KBM-7 (cell line): ENCODE data around the gene CHKB.

Experiments
- DNase-seq: peaks from one replicate; pipeline ENCODE4 v3.0.0-alpha.2; 2015
- in situ Hi-C: fragments of 300-500 bp; cut with MboI; formaldehyde crosslinking; loops from 2 replicates; pipeline ENCODE4 v1.14.3; 2020; ENCODE audit warnings: low sequenced_read_pairs, low pct_unique_long_range_greater_than_20kb, mixed read lengths

The CHKB gene

DNA sequence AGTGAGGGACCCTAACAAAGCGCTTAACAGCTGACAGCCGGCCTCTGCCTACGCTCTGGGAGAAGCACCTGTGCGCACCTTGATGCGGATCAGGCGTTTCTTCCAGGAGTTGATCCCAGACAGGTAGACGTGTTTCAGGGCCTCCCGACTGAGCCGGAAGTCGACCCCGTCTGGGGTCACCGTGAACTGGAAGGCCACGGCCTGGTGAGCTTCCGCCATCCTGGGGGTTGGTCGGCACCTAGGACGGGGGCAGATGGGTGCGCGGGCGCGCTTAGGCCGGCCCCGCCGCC, 5.0 kb downstream of the CHKB start:
- no peak for DNase-seq
- in situ Hi-C loops, result no loop called here

DNA sequence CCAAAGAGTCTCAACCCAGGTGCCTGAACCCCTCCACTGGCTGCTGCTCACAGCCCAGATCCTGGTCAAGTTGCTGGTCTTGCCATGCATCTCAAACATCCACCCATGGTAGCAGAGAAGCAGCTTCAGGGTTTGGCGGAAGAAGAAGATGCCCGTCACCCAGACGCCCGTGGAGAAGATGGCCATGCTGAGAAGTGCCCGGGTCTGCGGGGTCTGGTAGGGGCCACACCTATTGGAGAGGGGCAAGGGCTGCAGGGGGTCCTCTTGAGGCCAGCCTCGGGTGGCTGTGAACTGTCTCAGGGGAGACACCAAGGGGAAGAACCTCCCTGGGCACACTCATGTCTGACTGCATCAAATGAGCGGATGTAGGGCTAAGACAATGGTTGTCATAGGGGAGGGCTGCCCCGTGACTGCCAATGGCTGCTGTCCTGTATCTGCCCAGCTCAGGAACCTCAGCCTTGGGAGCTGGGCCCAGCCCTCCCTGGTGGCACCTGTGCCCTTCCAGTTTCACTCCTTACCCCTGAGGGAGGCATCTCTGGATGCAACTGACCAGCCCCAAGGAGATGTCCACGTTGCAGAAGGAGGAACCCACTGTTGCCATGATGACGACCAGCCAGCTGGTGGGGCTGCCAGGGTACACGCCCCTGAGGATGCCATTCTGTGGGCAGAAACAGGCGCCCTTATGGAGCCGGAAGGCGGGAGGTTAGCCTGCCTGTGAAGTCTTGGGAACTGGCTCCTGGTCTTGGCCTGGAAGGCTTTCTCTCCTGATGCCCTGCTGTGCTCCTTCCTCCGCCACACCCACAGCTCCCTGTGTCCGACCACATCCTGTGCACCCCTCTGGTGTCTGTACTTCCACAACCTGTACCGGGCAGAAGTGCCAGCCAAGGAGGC, 5.6 kb downstream of the CHKB start:
- in situ Hi-C loops, result no loop called here
- DNase-seq, result no peak

GRCh38 chr22:50576070-50576469, 6.6 kb downstream of the CHKB start:
- in situ Hi-C loops, result no loop called here
- DNase-seq, result peak; percentile 56

- no peak for DNase-seq
- in situ Hi-C loops, result no loop called here
Measured at GRCh38 chr22:50575426-50575941, 7.2 kb downstream of the CHKB start.

- DNase-seq, result no peak
- in situ Hi-C loops, result no loop called here
Measured at GRCh38 chr22:50574383-50574755, 8.3 kb downstream of the CHKB start.

GRCh38 chr22:50573491-50574382, 8.9 kb downstream of the CHKB start:
- in situ Hi-C loops, result no loop called here
- DNase-seq, result no peak

DNA sequence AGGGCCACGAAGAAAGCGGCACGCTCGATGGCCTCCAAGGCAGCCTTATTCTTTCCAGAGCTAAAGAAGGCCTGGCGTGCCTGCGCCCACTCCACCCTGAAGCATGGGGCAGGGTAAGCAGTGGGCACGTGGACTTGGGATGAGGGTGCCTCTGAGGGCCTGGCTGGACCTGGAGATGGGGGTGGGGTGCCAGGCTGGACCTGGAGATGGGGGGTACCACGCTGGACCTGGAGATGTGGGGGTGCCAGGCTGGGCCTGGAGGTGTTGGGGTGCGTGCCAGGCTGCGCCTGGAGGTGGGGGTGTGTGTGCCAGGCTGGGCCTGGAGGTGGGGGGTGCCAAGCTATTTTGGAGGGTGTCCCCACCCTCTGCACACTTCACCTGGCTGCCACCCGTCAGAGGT, 9.7 kb downstream of the CHKB start:
- DNase-seq, result no peak
- in situ Hi-C loops, result no loop called here

- DNase-seq, result no peak
- in situ Hi-C loops, result no loop called here
Measured at GRCh38 chr22:50571264-50572175, 11.1 kb downstream of the CHKB start.

DNA sequence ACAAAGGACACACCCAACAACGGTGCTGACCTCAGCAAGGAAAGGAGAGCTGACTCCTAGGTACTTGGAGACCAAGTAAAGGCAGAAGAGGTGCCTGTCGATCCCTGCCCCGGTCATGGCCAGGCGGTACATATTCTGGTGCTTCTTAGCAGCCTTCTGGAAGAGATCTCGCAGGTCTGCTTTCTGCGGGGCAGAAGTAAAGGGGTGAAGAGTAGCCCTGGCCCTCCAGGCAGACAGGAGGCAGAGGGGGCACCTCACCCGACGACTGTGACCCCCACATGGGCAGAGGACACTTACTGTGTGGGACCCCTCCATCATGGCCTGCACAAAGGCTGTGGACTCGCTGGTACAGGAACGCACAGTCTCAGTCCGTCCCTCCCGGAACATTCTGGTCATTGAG, 11.8 kb downstream of the CHKB start:
- no peak for DNase-seq
- in situ Hi-C loops, result no loop called here

GRCh38 chr22:50569896-50570535, 12.6 kb downstream of the CHKB start:
- in situ Hi-C loops, result no loop called here
- no peak for DNase-seq

GRCh38 chr22:50569041-50569459, 13.6 kb downstream of the CHKB start:
- no peak for DNase-seq
- in situ Hi-C loops, result no loop called here

- in situ Hi-C loops, result no loop called here
- no peak for DNase-seq
Measured at GRCh38 chr22:50568626-50569025, 14.0 kb downstream of the CHKB start.

GRCh38 chr22:50567721-50568252, 14.9 kb downstream of the CHKB start:
- DNase-seq, result no peak
- in situ Hi-C loops, result no loop called here

DNA sequence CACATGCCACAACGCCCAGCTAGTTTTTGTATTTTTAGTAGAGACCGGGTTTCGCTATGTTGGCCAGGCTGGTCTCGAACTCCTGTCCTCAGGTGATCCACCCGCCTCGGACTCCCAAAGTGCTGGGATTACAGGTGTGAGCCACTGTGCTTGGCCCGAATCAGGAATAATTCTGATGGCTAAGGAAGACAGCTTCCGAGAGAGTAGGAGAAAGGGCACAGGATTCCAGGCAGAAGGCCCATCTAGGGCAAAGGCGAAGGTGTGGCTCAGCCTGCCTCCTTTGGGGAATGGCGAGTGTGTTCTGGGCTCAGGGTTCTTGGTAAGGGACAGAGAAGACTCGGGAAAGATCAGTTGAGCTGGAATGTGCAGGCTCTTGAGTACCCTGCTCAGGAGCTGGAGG, 18.4 kb downstream of the CHKB start:
- DNase-seq, result no peak
- in situ Hi-C loops, result no loop called here

GRCh38 chr22:50563413-50564160, 19.1 kb downstream of the CHKB start:
- in situ Hi-C loops, result no loop called here
- no peak for DNase-seq

DNA sequence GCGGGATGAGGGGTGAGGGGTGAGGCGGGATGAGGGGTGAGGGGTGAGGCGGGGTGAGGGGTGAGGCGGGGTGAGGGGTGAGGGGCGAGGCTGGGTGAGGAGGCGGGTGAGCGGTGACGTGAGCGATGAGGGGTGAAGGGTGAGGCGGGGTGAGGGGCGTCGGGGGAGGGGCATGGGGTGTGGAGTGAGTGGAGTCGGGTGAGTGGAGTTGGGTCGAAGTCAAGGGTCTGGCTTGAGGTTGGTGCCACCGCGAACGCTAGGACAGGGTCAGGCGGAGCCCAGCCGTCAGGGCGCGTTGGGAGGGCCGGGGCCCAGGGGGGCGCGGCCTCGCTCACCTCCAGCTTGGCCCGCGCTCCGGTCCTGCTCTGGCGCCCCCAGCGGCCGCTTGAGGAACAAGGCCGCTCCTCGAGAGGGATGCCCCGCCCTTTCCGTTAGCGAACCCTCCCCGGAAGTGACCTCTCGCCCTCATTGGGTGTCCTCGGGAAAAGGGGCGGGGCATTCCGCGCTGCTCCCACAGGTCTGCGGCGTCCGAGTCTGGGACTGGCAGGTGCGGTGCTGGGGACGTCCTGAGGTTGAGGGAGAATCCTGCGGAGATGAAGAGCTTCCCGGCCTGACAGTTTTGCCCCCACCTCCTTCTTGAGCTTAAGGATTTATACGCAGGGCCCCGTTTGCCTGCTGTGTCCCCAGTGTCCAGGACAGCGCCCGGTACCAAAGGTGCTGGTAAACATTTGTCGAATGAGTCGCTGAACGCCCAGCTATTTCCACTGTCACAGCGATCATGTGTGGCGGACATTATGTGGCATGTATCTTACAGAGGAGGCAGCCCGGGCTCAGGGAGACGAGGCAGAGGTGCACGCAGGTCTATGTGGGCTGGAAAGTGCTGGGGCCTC, 19.9 kb downstream of the CHKB start, which contains the start of gene SYCE3:
Gene SYCE3 (minus strand): TSS at position 397 of the 890 bp plus-strand sequence. CDS start 6,514 bp downstream, outside the sequence.
- DNase-seq, result peak; percentile 97
- in situ Hi-C loops, result no loop called here
